ENCODE measurements around the gene ICAM2.

- no peak for TF ChIP-seq CTCF (IDR thresholded peaks at IDR 0.05)
- no peak for TF ChIP-seq POLR2A (IDR thresholded peaks at IDR 0.05)
Observed at GRCh38 chr17:63974594-63975192, 45.7 kb downstream of the ICAM2 start.
